GM21526 (cell line): ENCODE data around the gene AASS.
"Not testable (repeated sequence)": the region's sequence is repeated elsewhere in the genome, so short reads cannot be mapped to it uniquely, and the experiment has no call there.

Source experiments
- ATAC-seq: cut with Tn5 transposase; IDR thresholded peaks from one replicate; pipeline ENCODE4 v1.9.1; 2021; ENCODE audit warnings: moderate library complexity; ENCODE audit not compliant: unreplicated experiment, low FRiP score

Gene AASS

GRCh38 chr7:122143751-122144711 is at the start of gene AASS:
Gene AASS (minus strand): TSS chr7:122144249. CDS start chr7:122133726, 10,523 bp downstream.
- ATAC-seq: peak; percentile 100

- no peak for ATAC-seq
Measured at GRCh38 chr7:122188785-122189184, 44.7 kb upstream of the AASS start.

GRCh38 chr7:122183106-122183505 is 39.1 kb upstream of the AASS start:
- ATAC-seq: no peak

GRCh38 chr7:122182081-122182480 is 38.0 kb upstream of the AASS start:
- no peak for ATAC-seq

GRCh38 chr7:122172144-122172543 is 28.1 kb upstream of the AASS start:
- not testable (repeated sequence) for ATAC-seq

- no peak for ATAC-seq
Measured at GRCh38 chr7:122166740-122167139, 22.7 kb upstream of the AASS start.

- ATAC-seq: no peak
Measured at GRCh38 chr7:122166275-122166674, 22.2 kb upstream of the AASS start.

- ATAC-seq: no peak
Measured at GRCh38 chr7:122161628-122162027, 17.6 kb upstream of the AASS start.

- ATAC-seq: no peak
Measured at GRCh38 chr7:122155566-122155965, 11.5 kb upstream of the AASS start.

- no peak for ATAC-seq
Measured at GRCh38 chr7:122148878-122149277, 4.8 kb upstream of the AASS start.

- ATAC-seq: no peak
Measured at GRCh38 chr7:122148081-122148480, 4.0 kb upstream of the AASS start.

GRCh38 chr7:122145937-122146645 is 2.0 kb upstream of the AASS start:
- ATAC-seq: no peak

GRCh38 chr7:122143376-122143750 is 686 bp downstream of the AASS start:
- ATAC-seq: no peak

- ATAC-seq: no peak
Measured at GRCh38 chr7:122140918-122141317, 3.1 kb downstream of the AASS start.

- no peak for ATAC-seq
Measured at GRCh38 chr7:122137251-122138077, 6.6 kb downstream of the AASS start.

- no peak for ATAC-seq
Measured at GRCh38 chr7:122136639-122137245, 7.3 kb downstream of the AASS start.

- ATAC-seq: no peak
Measured at GRCh38 chr7:122136078-122136477, 8.0 kb downstream of the AASS start.

- ATAC-seq: no peak
Measured at GRCh38 chr7:122135275-122135674, 8.8 kb downstream of the AASS start.

GRCh38 chr7:122134793-122135192 is 9.3 kb downstream of the AASS start:
- not testable (repeated sequence) for ATAC-seq

- no peak for ATAC-seq
Measured at GRCh38 chr7:122133477-122133876, 10.6 kb downstream of the AASS start.
